HepG2 (cell line): ENCODE data around the gene RXRG. TPM values are rescaled to one million over a fixed set of nuclear protein-coding genes. Genes with fewer than 3 reads are reported as not detected.

Source experiments
- ATAC-seq: fragments of 200-7000 bp; cut with Tn5 transposase; 3 replicates; pipeline ENCODE4 v1.9.1; 2020; ENCODE audit warnings: mild to moderate bottlenecking, moderate library complexity
- BruUV-seq: library from RNA; stranded (reverse); fragments of 400-500 nt; replicated peaks from 2 replicates; lab custom pipeline; 2021; lab: Mats Ljungman, UMichigan
- CTCF ChIA-PET: fragments of 300-600 bp; formaldehyde crosslinking; extraction: SDS; loops from one replicate; lab custom pipeline; 2021; ENCODE audit warnings: low total read pairs, inconsistent platforms, low intra/inter-chr PET ratio; lab: Yijun Ruan, JAX
- POLR2A ChIA-PET: fragments of 350-600 bp; sonication (Branson Sonifier 250); formaldehyde crosslinking; loops from one replicate; lab custom pipeline; 2020; ENCODE audit warnings: antibody characterized with exemption, inconsistent platforms; lab: Yijun Ruan, JAX
- DNase-seq: peaks from one replicate; pipeline ENCODE4 v3.0.0-alpha.2; 2015; ENCODE audit warnings: low spot score
- FAIRE-seq: peaks from 3 replicates; lab custom pipeline; 2011; peaks lifted over from hg19 to GRCh38; lab: Jason Lieb, UNC
- H2AFZ ChIP-seq: one replicate; pipeline ENCODE4 v1.6.1; 2011; ENCODE audit warnings: low read length, inconsistent platforms
- H3K27ac ChIP-seq: fragments of 300-600 bp; 3 replicates; pipeline ENCODE4 v1.8.0; 2011; ENCODE audit warnings: mixed run types, mild to moderate bottlenecking, mixed read lengths, low read length, inconsistent platforms; ENCODE audit not compliant: insufficient read depth; ENCODE audit errors: extremely low read length
- H3K27me3 ChIP-seq, 2 experiments: fragments of 200-600 bp in 1 of 2; 2 replicates in 1 of 2; 3 replicates in 1 of 2; pipeline versions ENCODE4 v1.6.0 to v1.8.0; 2011; ENCODE audit warnings: low read length in 2 of 2, mild to moderate bottlenecking in 2 of 2, moderate library complexity in 2 of 2, inconsistent platforms in 1 of 2; ENCODE audit not compliant: insufficient read depth in 2 of 2, control insufficient read depth in 1 of 2
- H3K36me3 ChIP-seq, 2 experiments: fragments of 200-600 bp in 1 of 2; replicated peaks in 1 of 2; 2 replicates in 1 of 2; 3 replicates in 1 of 2; pipeline versions ENCODE4 v1.5.1 to v1.8.0; 2011; ENCODE audit warnings: low read length in 2 of 2, inconsistent platforms in 1 of 2; ENCODE audit not compliant: insufficient read depth in 2 of 2, control insufficient read depth in 1 of 2
- H3K4me1 ChIP-seq: 2 replicates; pipeline ENCODE4 v1.5.1; 2012; ENCODE audit warnings: low read length, inconsistent platforms; ENCODE audit not compliant: insufficient read depth
- H3K4me2 ChIP-seq: 2 replicates; pipeline ENCODE4 v1.6.0; 2011; ENCODE audit warnings: low read depth, low read length, inconsistent platforms
- H3K4me3 ChIP-seq, 3 experiments: fragments of 200-600 bp in 1 of 3; sonication (generic), shearing (Covaris generic) in 1 of 3; replicated peaks in 1 of 3; 2 replicates each; pipeline ENCODE4 v1.5.1; 2011 to 2016; ENCODE audit warnings: low read length in 3 of 3, inconsistent platforms in 2 of 3, low read depth in 2 of 3, mild to moderate bottlenecking in 2 of 3, control low read depth in 1 of 3, mixed read lengths in 1 of 3; ENCODE audit not compliant: insufficient read depth in 1 of 3
- H3K79me2 ChIP-seq: one replicate; pipeline ENCODE4 v1.6.1; 2011; ENCODE audit warnings: low read length, inconsistent platforms; ENCODE audit not compliant: insufficient read depth
- H3K9ac ChIP-seq: 2 replicates; pipeline ENCODE4 v1.6.0; 2011; ENCODE audit warnings: mild to moderate bottlenecking, low read depth, low read length, inconsistent platforms; ENCODE audit not compliant: insufficient read depth
- H3K9me3 ChIP-seq: 2 replicates; pipeline ENCODE4 v1.5.1; 2012; ENCODE audit warnings: mild to moderate bottlenecking, low read length
- H4K20me1 ChIP-seq: 2 replicates; pipeline ENCODE4 v1.6.0; 2011; ENCODE audit warnings: inconsistent platforms, mild to moderate bottlenecking, low read length, moderate library complexity; ENCODE audit not compliant: insufficient read depth
- AHR ChIP-seq: IDR thresholded peaks from 2 replicates; pipeline ENCODE4 v1.6.1; 2018; ENCODE audit warnings: missing genetic modification reagents, missing compliant biosample characterization
- JUND ChIP-seq: sonication (generic); formaldehyde crosslinking; IDR thresholded peaks from 2 replicates; pipeline ENCODE4 v1.8.0; 2022; ENCODE audit warnings: mild to moderate bottlenecking, missing genetic modification reagents
- KAT2B ChIP-seq: fragments of 150-350 bp; IDR thresholded peaks from 2 replicates; pipeline ENCODE4 v1.6.1; 2014; ENCODE audit warnings: low read depth, low read length, borderline replicate concordance
- PAF1 ChIP-seq: IDR thresholded peaks from 2 replicates; pipeline ENCODE4 v1.6.1; 2016; ENCODE audit warnings: missing genetic modification reagents, missing compliant biosample characterization
- RORA ChIP-seq: sonication (generic); formaldehyde crosslinking; IDR thresholded peaks from 2 replicates; pipeline ENCODE4 v1.5.0; 2020; ENCODE audit warnings: mild to moderate bottlenecking, missing genetic modification reagents, moderate library complexity
- SIN3A ChIP-seq: IDR thresholded peaks from 2 replicates; pipeline ENCODE4 v1.6.1; 2011; ENCODE audit warnings: low read depth, mild to moderate bottlenecking, control low read depth, low read length, borderline replicate concordance
- ZNF552 ChIP-seq: sonication (generic); formaldehyde crosslinking; IDR thresholded peaks from 2 replicates; pipeline ENCODE4 v1.9.0; 2022; ENCODE audit warnings: missing genetic modification reagents, mild to moderate bottlenecking, borderline replicate concordance
- ZSCAN31 ChIP-seq: sonication (generic); formaldehyde crosslinking; IDR thresholded peaks from 2 replicates; pipeline ENCODE4 v1.5.0; 2020; ENCODE audit warnings: low read depth, mild to moderate bottlenecking, missing genetic modification reagents
- WGBS: methylation state at CpG from one replicate; pipeline ENCODE4 v1.1.6; 2017; ENCODE audit warnings: low lambda C conversion rate; 5-methylcytosine and 5-hydroxymethylcytosine counted together
- in situ Hi-C: cut with HindIII; loops from 2 replicates; pipeline ENCODE4 v1.10.0; 2017; ENCODE audit warnings: low pct_unique_long_range_greater_than_20kb; ENCODE audit not compliant: extremely low pct_ligation_motif_present
- intact Hi-C: fragments of 100-400 bp; cut with micrococcal nuclease; formaldehyde crosslinking; loops from one replicate; pipeline ENCODE4 v1.10.0; 2022; ENCODE audit not compliant: unreplicated experiment
- polyA plus RNA-seq, 8 experiments: library from polyadenylated mRNA; depleted of rRNA in 3 of 8; stranded (reverse) in 7 of 8; unstranded in 1 of 8; fragments of >200 nt; fragmentation: Illumina TruSeq in 4 of 8; extraction: Trizol in 4 of 8; gene quantifications; 2 replicates each; pipeline versions ENCODE4 v1.2.1 to v1.2.3, GENCODE V29; 2011 to 2016; ENCODE audit warnings: low read depth in 4 of 8, missing spikeins in 1 of 8, mixed read lengths in 1 of 8; ENCODE audit not compliant: insufficient read depth in 1 of 8
- total RNA-seq, 5 experiments: library from RNA; depleted of rRNA; stranded (reverse); fragments of >200 nt; fragmentation: Illumina TruSeq; extraction: Trizol; gene quantifications; 2 replicates each; pipeline ENCODE4 v1.2.3, GENCODE V29; 2016; ENCODE audit warnings: low read depth in 1 of 5
- TF ChIP-seq, protein P1 (sequence below): sonication (generic); formaldehyde crosslinking; IDR thresholded peaks from 2 replicates; pipeline ENCODE4 v1.4.0; 2020; ENCODE audit warnings: missing genetic modification reagents

The RXRG gene
- total and polyA plus RNA-seq, 2 of the 13 experiments (the other 11 are each of a cell fraction or from before 2014, with no cell fraction given) = not detected

DNA sequence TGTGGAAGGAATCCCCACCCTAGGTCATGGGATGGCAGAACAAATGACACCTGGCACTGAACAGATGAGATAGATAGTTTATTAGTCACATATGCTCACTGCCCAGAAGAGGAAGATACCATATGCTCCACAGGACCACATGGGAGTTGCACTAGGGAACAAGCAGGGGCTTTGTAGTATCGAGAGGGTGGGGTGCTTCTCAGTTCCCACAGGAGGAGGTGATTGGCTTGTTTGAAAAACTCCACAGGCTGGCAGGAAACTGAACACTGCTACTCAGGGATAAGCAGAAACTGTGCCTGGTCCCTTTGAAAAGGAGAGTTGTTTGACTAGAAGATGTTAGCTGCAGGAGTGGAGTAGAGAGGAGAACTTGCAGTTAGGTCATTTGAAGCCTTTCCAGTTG, 31.9 kb upstream of the RXRG start:
- CTCF ChIA-PET = no interaction called here

DNA sequence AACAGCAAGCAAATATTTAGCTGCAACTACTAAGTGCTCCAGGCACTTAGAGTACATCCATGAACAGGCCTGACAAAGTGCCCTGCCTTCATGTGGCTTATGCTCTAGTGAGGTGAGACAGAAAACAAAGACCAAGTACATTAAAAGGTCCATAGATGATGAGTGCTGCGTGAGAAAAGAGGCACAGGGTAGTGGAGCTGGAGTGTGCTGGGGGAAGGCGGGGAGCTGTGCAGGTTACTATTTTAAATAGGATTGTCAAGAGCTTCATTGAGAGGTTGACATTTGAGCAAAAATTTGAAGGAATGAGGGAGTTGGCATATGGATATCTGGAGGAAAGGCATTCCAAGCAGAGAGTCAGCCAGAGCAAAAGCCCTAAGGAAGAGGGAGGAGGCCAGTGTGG, 29.3 kb upstream of the RXRG start:
- TF ChIP-seq KAT2B (no peak), ZSCAN31 (CRISPR knock-in tag) (no peak), JUND (CRISPR knock-in tag) (no peak), SIN3A (no peak), ZNF552 (CRISPR knock-in tag) (no peak)
- TF ChIP-seq, protein P1, sequence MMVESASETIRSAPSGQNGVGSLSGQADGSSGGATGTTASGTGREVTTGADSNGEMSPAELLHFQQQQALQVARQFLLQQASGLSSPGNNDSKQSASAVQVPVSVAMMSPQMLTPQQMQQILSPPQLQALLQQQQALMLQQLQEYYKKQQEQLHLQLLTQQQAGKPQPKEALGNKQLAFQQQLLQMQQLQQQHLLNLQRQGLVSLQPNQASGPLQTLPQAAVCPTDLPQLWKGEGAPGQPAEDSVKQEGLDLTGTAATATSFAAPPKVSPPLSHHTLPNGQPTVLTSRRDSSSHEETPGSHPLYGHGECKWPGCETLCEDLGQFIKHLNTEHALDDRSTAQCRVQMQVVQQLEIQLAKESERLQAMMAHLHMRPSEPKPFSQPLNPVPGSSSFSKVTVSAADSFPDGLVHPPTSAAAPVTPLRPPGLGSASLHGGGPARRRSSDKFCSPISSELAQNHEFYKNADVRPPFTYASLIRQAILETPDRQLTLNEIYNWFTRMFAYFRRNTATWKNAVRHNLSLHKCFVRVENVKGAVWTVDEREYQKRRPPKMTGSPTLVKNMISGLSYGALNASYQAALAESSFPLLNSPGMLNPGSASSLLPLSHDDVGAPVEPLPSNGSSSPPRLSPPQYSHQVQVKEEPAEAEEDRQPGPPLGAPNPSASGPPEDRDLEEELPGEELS (CRISPR knock-in tag) = no peak
- H3K4me2 ChIP-seq = no peak overlapping the region
- 40% methylated on average over 2 of the region's 2 CpGs for WGBS

More for the DNA sequence above, 31.9 kb upstream of the RXRG start:
- H3K4me3 ChIP-seq = no peak overlapping the region
- TF ChIP-seq PAF1 (CRISPR knock-in tag) = no peak
- no peak for TF ChIP-seq AHR (CRISPR knock-in tag)
- no peak for TF ChIP-seq RORA (CRISPR knock-in tag)
- no peak for ATAC-seq
- in situ Hi-C loops (no loop called here), intact Hi-C loops (no loop called here)
- H3K9me3 ChIP-seq = no peaks in the 10 kb centered on the region
- FAIRE-seq = no peak
- H4K20me1 ChIP-seq = no peaks in the 10 kb centered on the region
- H3K27me3 ChIP-seq = no peaks in the 10 kb centered on the region
- no TSS peak for BruUV-seq
- H3K79me2 ChIP-seq = no peaks in the 10 kb centered on the region
- H3K4me2 ChIP-seq = no peak overlapping the region
- WGBS = 0% methylated on average over 1 of the region's 1 CpG
- no peaks in the 10 kb centered on the region for H3K36me3 ChIP-seq
- no peaks in the 10 kb centered on the region for H3K4me1 ChIP-seq
- DNase-seq = no peak
- H3K9ac ChIP-seq = no peak overlapping the region
- POLR2A ChIA-PET = no interaction called here
- no peak overlapping the region for H2AFZ ChIP-seq
- H3K27ac ChIP-seq = no peak overlapping the region

More for the DNA sequence above, 29.3 kb upstream of the RXRG start:
- no peak overlapping the region for H3K4me3 ChIP-seq
- H3K4me1 ChIP-seq = no peaks in the 10 kb centered on the region
- CTCF ChIA-PET = no interaction called here
- no peak for FAIRE-seq
- no peak overlapping the region for H2AFZ ChIP-seq
- no peak overlapping the region for H3K27ac ChIP-seq
- no peak overlapping the region for H3K9ac ChIP-seq
- intact Hi-C loops = no loop called here
- in situ Hi-C loops = no loop called here
- H3K9me3 ChIP-seq = no peaks in the 10 kb centered on the region
- BruUV-seq = no TSS peak
- no peaks in the 10 kb centered on the region for H3K36me3 ChIP-seq
- H4K20me1 ChIP-seq = no peaks in the 10 kb centered on the region
- POLR2A ChIA-PET = no interaction called here
- no peak for DNase-seq
- H3K27me3 ChIP-seq = peaks cover 0 to 3% of the 10 kb centered on the region in 2 experiments; a peak in 1 of 5 replicates
- ATAC-seq = no peak
- no peaks in the 10 kb centered on the region for H3K79me2 ChIP-seq
